ENCODE measurements around the gene RPS19. TPM values are rescaled to one million over a fixed set of nuclear protein-coding genes. Genes with fewer than 3 reads are reported as not detected.

The RPS19 gene
- total RNA-seq, 1 donor from 2014 or later, result 3,144 TPM

- intact Hi-C loops (cut with micrococcal nuclease), result loop anchor here (10.0 kb wide), 1 partner anchor 522 kb away; the partner anchor contains the start of gene TGFB1
Observed at GRCh38 chr19:41876847-41877832, 17.1 kb downstream of the RPS19 start, which contains the start of gene CD79A. Gene CD79A, plus strand, starts transcription at chr19:41877279. Its CDS starts 26 bp downstream, at chr19:41877305.

GRCh38 chr19:41877916-41878905 lies 18.2 kb downstream of the RPS19 start:
- intact Hi-C loops (cut with micrococcal nuclease), result loop anchor here (10.0 kb wide), 1 partner anchor 523 kb away; the partner anchor contains the start of gene TGFB1

- intact Hi-C loops (cut with micrococcal nuclease), result loop anchor here (10.0 kb wide), 1 partner anchor 524 kb away; the partner anchor contains the start of gene TGFB1
Observed at GRCh38 chr19:41879080-41879479, 19.0 kb downstream of the RPS19 start.

DNA sequence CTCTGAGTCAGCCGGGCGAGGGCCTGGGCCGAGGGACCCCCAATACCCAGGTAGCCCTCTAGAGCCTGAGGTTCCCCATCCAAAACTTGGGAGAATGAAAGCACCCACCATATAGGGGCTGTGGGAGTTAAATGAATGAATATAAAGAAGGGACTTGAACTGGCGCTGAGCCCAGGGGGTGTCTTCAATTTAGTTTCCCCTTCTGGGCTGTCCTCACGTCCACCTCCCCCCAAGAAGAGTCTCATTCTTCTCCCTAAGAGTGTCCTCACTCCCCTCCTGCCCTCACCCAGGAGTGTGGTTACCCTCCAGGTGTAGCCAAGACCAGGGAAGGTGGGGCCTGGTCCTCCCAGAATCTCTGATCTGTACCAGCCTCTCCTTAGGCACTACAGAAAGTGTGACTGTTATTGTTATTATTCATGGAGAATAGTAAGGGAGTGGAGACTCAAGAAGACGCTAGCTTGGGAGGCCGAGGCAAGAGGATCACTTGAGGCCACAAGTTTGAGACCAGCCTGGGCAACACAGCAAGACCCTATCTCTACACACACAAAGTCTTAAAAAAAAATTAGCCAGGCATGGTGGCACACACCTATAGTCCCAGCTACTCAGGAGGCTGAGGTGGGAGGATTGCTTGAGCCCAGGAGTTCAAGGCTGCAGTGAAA lies 19.7 kb downstream of the RPS19 start:
- intact Hi-C loops (cut with micrococcal nuclease), result loop anchor here (5.0 to 10.0 kb wide), 2 partner anchors 403 to 525 kb away; partner anchors contain the start of gene TGFB1

DNA sequence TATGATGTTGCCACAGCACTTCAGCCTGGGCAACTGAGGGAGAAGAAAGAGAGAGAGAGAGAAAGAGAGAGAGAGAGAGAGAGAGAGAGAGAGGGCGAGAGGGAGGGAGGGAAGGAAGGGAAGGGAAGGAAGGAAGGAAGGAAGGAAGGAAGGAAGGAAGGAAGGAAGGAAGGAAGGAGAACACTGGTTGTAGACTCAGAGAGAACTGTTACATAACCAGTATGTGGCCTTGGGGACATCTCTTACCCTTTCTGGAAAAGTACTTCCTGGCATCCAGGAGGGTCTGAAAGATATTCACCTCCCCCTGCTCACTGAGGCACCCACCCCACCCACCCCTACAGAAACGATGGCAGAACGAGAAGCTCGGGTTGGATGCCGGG lies 20.3 kb downstream of the RPS19 start:
- intact Hi-C loops (cut with micrococcal nuclease), result loop anchor here (5.0 kb wide), 1 partner anchor 402 kb away; no protein-coding TSS in a partner anchor

- intact Hi-C loops (cut with micrococcal nuclease), result loop anchor here (5.0 kb wide), 1 partner anchor 399 kb away; no protein-coding TSS in a partner anchor
Observed at GRCh38 chr19:41882568-41883462, 22.8 kb downstream of the RPS19 start, which contains the start of gene ARHGEF1. Gene ARHGEF1, plus strand, starts transcription at chr19:41883184. Its CDS starts 4,899 bp downstream, at chr19:41888083.

- intact Hi-C loops (cut with micrococcal nuclease), result loop anchor here (5.0 kb wide), 1 partner anchor 399 kb away; no protein-coding TSS in a partner anchor
Observed at GRCh38 chr19:41883463-41883820, 23.4 kb downstream of the RPS19 start.

- intact Hi-C loops (cut with micrococcal nuclease), result loop anchor here (1.0 to 5.0 kb wide), 7 partner anchors 9 to 398 kb away; partner anchors contain the start of genes GSK3A and RABAC1
Observed at GRCh38 chr19:41883821-41884733, 24.0 kb downstream of the RPS19 start.

- intact Hi-C loops (cut with micrococcal nuclease), result loop anchor here (1.0 to 2.0 kb wide), 4 partner anchors 16 to 71 kb away; partner anchors contain the start of gene ERFL
Observed at GRCh38 chr19:41886761-41887710, 27.0 kb downstream of the RPS19 start.

GRCh38 chr19:41887711-41888382 lies 27.8 kb downstream of the RPS19 start:
- intact Hi-C loops (cut with micrococcal nuclease), result loop anchor here (1.0 to 2.0 kb wide), 4 partner anchors 17 to 70 kb away; partner anchors contain the start of gene ERFL

- intact Hi-C loops (cut with micrococcal nuclease), result no loop called here
Observed at GRCh38 chr19:41888926-41889325, 28.9 kb downstream of the RPS19 start.

GRCh38 chr19:41889896-41890295 lies 29.8 kb downstream of the RPS19 start:
- intact Hi-C loops (cut with micrococcal nuclease), result no loop called here

- intact Hi-C loops (cut with micrococcal nuclease), result no loop called here
Observed at GRCh38 chr19:41890936-41891335, 30.9 kb downstream of the RPS19 start.

DNA sequence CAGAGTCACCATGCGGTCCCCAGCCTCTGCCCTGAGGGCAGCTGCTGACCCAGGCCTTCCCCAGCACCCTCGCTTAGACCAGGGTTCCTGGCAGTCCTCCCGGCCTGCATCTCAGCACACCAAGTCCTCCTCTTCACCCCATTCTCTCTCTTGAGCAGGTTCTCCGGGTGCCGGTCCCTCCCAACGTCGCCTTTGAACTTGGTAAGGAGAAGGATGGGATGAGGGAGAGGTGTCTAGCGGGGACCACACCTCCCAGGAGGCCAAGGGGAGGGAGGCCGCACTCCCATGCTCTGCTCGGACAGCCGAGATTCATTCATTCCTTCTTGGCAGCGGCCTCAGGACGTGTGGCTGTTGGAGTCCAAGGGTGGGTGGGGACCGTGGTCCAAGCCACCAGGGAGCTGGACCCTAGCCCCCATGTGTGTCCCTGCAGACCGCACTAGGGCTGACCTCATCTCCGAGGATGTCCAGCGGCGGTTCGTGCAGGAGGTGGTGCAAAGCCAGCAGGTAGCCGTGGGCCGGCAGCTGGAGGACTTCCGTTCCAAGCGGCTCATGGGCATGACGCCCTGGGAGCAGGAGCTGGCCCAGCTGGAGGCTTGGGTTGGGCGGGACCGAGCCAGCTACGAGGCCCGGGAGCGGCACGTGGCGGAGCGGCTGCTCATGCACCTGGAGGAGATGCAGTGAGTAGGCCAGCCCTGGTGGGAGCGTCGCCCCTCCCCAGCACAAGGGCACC lies 32.3 kb downstream of the RPS19 start:
- intact Hi-C loops (cut with micrococcal nuclease), result no loop called here

GRCh38 chr19:41893899-41894298 lies 33.8 kb downstream of the RPS19 start:
- intact Hi-C loops (cut with micrococcal nuclease), result no loop called here

GRCh38 chr19:41894350-41894749 lies 34.3 kb downstream of the RPS19 start:
- intact Hi-C loops (cut with micrococcal nuclease), result no loop called here

All from T-helper 1 cell treated with Interleukin-12 subunit alpha and Interleukin-12 subunit beta and Interleukin-4 antibody, amounts not matched to agents 30 ng/mL and 1 ng/mL, for 36 hours (primary cell).